ENCODE data around the gene LIME1. TPM values are rescaled to one million over a fixed set of nuclear protein-coding genes. Genes with fewer than 3 reads are reported as not detected.

The LIME1 gene
- total and polyA plus RNA-seq, 9 of the 15 experiments (the other 6 are each of a cell fraction or from before 2014, with no cell fraction given): 0.11 to 17.1 (median 2.8) TPM; not detected in 2

- TF ChIP-seq PRDM10 (IDR thresholded peaks at IDR 0.05; ENCODE audit: partially characterized antibody) (no peak), ZNF668 (CRISPR knock-in tag; IDR thresholded peaks at IDR 0.05) (no peak), TRIM28 (IDR thresholded peaks at IDR 0.05) (no peak), CLOCK (CRISPR knock-in tag; IDR thresholded peaks at IDR 0.05; ENCODE audit: borderline replicate concordance) (no peak), STAT6 (CRISPR knock-in tag; IDR thresholded peaks at IDR 0.05) (no peak), ZNF274 (IDR thresholded peaks at IDR 0.05; ENCODE audit: borderline replicate concordance, low read depth, low read length) (no peak), DACH1 (IDR thresholded peaks at IDR 0.05; ENCODE audit: partially characterized antibody) (no peak), BHLHE40 (IDR thresholded peaks at IDR 0.05; ENCODE audit: low read length) (peak; percentile 70; the same call in 1 of the 2 replicates), NR4A1 (CRISPR knock-in tag; IDR thresholded peaks at IDR 0.05) (no peak), NR4A1 (tag; IDR thresholded peaks at IDR 0.05) (no peak), CHD2 (IDR thresholded peaks at IDR 0.05; ENCODE audit: low read depth, low read length) (no peak), ESRRB (CRISPR knock-in tag; IDR thresholded peaks at IDR 0.05; ENCODE audit: borderline replicate concordance) (no peak), ZBTB7A (IDR thresholded peaks at IDR 0.05; ENCODE audit: borderline replicate concordance, control insufficient read depth, low read depth, low read length) (no peak), RUNX1 (IDR thresholded peaks at IDR 0.05; ENCODE audit: low read depth) (no peak), CBX3 (IDR thresholded peaks at IDR 0.05; ENCODE audit: borderline replicate concordance in 1 of 2, low read length in 2 of 2) (no peak), POLR2H (tag; IDR thresholded peaks at IDR 0.05; ENCODE audit: low read depth) (no peak), ZNF764 (CRISPR knock-in tag; IDR thresholded peaks at IDR 0.05; ENCODE audit: low read depth) (no peak), ZNF785 (CRISPR knock-in tag; IDR thresholded peaks at IDR 0.05) (no peak), PTBP1 (IDR thresholded peaks at IDR 0.05; ENCODE audit: low read depth, low read length) (no peak), ZNF551 (CRISPR knock-in tag; IDR thresholded peaks at IDR 0.05) (no peak)
Observed at GRCh38 chr20:63706852-63707557, 29.5 kb upstream of the LIME1 start (continued).
